ENCODE measurements around the gene GRPEL1.

Gene GRPEL1

DNA sequence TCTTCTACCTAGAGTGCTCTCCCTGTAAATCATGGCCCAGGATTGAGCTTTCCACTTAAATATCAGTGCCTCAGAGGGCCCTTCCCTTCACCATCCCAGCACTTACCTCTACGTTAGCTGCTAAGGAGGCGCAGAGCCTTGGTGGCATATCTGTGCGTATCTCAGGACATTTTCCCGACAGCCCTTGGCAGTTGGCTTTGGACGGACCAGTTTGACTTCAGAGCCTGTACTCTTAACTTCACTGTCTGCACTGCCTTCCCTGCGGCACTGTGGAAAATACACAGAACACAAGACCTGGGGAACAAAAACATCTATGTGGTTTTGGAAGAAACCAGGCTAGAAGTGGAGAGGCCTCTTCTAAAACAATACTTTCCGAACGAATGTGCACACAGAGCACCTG lies 22.3 kb downstream of the GRPEL1 start:
- DNase-seq (ENCODE audit: low read depth in 2 of 2) = no peak

DNA sequence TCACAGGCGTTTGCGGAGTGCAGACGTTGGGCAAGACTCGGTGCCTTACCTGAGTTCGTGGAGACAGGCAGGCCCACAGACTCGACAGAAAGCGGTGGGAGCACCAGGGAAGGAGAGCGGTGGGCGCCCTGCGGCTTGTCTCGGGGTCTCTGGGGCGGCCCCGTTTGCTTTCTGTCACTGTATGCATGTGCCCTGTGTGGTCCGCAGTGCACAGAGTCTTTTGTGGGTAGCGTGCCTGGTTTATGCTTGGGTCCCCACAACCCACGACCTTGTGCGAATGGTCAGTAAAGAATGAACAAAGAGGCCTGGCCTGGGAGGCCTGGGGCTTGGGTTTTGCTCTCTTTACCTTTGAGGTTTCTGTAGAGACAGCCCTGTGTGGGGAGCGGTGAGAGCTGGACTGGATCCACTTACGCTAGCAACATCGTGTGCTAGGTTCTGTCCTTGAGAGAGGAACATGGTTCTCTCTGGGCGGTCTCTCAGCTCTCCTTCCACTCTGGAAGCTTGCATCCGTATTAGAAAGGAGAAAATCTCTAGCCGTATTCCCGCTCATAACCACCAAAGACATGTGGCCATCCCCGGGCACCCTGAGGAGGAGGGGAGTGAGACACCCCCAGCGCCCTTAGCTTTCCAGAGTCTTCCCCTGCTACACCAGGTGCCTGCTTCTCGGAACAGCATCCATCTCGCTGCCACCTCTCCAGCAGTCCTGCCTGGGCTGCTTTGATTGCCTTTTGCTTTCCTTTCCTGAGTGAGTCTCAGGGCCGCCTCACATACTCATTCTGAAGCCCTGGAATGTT lies 23.5 kb downstream of the GRPEL1 start:
- DNase-seq (ENCODE audit: low read depth in 2 of 2) = no peak

DNA sequence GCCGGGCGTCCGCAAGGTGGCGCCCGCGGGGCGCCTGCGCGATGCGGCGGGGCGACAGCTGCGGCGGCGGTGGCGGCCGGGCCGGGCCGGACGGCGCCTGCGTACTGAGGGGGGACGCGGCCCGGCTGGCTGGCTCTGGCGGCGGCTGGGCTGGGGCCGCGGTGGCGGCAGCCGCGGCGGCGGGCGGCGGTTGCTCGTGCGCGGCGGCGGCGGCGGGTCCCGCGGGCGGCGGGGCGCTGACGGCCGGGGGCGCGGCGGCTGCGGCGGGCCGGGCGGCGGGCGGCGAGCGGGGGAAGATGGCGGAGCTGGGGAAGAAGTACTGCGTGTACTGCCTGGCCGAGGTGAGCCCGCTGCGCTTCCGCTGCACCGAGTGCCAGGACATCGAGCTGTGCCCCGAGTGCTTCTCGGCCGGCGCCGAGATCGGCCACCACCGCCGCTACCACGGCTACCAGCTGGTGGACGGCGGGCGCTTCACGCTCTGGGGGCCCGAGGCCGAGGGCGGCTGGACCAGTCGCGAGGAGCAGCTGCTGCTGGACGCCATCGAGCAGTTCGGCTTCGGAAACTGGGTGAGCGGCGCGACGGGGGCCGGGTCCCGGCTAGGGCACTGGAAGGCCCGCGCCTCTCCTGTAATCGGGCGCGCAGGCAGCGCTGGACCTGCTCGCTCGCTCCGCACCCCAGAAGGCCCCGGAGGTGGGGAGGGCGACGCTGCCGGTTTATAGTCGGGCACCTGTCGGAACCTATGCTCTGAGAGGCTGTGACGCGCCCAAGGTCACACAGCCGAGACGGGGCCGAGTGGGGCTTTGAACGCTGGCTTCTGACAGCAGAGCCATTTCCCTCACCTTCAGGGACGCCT lies 24.4 kb downstream of the GRPEL1 start, which contains the start of gene TADA2B:
Gene TADA2B, plus strand, starts transcription at position 89 of the 853 bp plus-strand sequence. Its CDS starts 208 bp downstream, at position 297.
- peak; percentile 12 to 21 for DNase-seq (ENCODE audit: low read depth in 2 of 2)

- DNase-seq (ENCODE audit: low read depth in 2 of 2) = peak; percentile 78
Observed at GRCh38 chr4:7042503-7043283, 25.2 kb downstream of the GRPEL1 start.

DNA sequence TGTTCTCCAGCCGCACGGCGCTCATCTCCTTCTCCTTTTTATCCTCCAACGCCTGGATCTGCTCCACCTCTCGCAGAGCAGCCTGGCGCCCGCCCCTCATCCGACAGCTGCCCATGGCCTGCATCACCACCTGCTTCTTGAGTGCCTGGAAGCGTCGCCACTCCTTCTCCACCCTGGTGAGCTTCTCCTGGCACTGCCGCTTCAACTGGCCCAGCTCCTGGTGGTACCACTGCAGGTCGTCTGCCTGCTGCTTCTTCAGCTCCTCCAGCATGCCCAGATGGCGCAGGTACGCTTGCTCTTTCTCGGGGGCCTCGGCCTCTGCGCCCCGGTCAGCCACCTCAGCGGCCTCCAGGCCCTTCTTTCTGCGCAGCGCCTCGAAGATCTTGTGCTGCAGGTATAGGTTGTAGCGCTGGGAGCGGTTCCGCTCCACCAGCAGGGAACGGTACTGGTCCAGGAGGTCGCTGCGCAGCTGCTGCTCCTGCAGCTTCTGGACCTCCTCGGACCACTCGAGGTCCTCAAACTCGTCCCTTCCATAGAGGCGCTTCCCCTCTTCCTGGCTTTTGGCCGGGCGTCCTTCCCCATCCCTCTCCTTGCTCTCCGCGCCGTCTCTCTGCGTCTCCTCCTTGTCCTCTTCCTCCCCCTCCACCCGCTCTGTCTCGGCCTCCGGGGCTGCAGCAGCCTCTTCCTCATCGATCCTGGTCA lies 25.9 kb downstream of the GRPEL1 start:
- no peak for DNase-seq (ENCODE audit: low read depth in 2 of 2)

DNA sequence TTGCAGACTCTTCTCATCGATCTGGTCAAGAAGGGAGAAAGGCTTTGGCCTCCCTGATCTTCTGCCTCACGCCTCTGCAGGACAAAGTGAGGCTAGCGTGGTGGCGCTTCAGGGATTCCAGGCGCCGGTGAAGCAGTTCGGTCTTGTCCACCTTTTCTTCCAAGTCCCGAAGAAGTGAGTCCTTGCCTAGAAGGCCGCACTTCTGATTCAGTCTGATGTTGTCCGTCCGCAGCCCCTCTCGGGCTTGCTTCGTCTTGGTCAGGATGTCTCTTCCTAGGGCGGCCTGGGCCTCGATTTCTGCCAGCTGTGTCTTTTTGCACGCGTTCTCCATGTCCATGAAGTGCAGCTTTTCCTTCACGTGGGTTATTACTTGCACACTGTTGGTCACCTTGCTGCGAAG lies 26.6 kb downstream of the GRPEL1 start:
- no peak for DNase-seq (ENCODE audit: low read depth in 2 of 2)

DNA sequence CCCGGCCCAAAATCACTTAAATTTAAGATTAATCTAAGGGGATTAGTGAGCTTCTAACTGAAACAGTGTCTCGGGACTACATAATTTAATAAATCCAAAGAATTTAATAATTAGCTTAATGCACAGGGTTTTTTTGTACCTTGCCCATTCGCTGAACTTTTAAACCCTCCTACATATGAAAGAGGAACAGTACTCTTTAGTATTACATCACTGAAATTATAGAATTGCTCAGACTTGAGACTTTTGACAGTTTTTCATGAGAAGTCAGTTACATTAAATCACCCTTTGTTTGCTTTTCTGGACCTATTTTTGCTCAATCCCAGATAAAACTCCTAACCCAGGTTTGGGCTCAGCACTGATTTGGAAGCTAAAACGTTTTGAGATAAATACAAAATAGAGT lies 27.1 kb downstream of the GRPEL1 start:
- DNase-seq (ENCODE audit: low read depth in 2 of 2) = no peak

GRCh38 chr4:7037425-7037824 lies 30.4 kb downstream of the GRPEL1 start:
- DNase-seq (ENCODE audit: low read depth in 2 of 2) = no peak

GRCh38 chr4:7034262-7035081 lies 33.4 kb downstream of the GRPEL1 start:
- no peak for DNase-seq (ENCODE audit: low read depth in 2 of 2)

GRCh38 chr4:7032596-7032995 lies 35.3 kb downstream of the GRPEL1 start:
- DNase-seq (ENCODE audit: low read depth in 2 of 2) = no peak

DNA sequence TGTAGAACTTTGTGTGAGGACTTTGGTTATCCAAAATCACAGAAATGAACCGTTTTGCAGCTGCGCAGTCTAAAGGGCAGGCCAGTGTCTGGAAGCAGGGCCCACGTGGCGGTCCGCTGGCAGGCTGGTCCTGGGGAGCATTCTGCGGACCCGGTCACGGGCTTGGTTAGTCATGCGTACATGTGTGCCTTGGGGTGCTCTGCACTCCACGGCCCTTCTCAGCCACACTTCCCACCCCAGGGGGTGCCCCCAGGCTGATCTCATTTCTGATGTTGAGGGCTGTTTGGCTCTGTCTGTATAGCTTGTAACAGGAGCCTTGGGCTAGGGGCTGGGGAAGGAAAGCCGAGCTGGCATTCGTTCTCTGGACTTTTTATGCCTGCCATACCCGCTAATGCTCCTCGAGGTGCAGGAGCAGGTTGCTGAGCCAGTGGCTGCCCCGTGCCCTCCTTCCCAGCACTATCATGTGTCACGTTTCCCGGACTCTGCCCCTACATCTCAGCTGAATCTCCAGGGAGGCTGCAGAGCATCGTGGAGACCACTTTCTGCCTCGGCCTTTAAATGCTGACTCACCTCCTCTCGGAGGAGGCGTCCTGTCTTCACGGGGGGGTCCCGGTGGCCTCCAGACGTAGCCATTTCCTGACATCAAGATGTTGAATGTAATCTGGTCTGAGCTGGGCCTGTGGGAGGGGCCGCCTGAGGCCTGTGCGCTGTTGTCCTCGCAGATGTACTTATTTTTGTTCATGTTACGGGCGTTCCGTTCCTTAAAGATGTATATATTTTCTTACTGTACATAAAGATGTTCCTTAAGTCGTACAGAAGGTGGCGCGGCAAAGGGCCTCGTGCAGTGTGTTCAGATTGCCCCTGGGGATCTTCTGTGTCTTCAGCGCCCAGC lies 36.1 kb downstream of the GRPEL1 start:
- no peak for DNase-seq (ENCODE audit: low read depth in 2 of 2)

- no peak for DNase-seq (ENCODE audit: low read depth in 2 of 2)
Observed at GRCh38 chr4:7030856-7031255, 37.0 kb downstream of the GRPEL1 start.

- DNase-seq (ENCODE audit: low read depth in 2 of 2) = no peak
Observed at GRCh38 chr4:7029921-7030320, 37.9 kb downstream of the GRPEL1 start.

GRCh38 chr4:7029212-7029611 lies 38.7 kb downstream of the GRPEL1 start:
- DNase-seq (ENCODE audit: low read depth in 2 of 2) = no peak

DNA sequence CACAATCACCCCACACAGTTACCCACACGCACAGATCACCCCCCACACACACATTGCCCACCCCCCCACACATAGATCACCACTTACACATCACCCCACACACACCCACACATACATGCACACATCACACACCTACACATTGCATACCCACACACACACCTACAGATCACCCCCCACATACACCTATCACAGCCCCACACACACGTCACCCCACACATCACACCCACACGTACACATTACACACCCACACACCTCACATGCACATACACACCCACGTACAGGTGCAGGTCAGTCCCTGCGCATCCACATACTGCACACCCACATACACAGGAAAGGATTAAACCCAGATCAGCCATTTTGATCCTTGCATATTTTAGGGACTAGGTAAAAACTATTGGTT lies 40.0 kb downstream of the GRPEL1 start:
- no peak for DNase-seq (ENCODE audit: low read depth in 2 of 2)

GRCh38 chr4:7027284-7027683 lies 40.6 kb downstream of the GRPEL1 start:
- no peak for DNase-seq (ENCODE audit: low read depth in 2 of 2)

DNA sequence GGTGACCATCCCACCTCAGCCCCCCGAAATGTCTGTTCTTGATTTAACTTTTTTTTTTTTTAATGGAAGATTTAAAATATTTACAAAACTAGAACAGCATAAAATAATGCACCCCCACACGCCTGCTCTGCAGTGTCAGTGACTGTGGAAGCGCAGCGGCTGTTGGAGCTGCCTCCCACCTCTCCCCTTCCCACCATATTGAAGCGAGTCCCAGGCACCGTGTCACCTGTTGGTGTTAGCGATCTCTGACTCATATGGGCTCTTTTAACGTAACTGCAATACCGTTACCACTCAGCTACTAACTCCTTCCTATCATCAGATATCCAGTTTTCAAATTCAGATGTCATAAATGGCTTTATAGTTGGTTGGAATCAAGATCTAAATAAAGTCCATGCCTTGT lies 41.8 kb downstream of the GRPEL1 start:
- no peak for DNase-seq (ENCODE audit: low read depth in 2 of 2)

DNA sequence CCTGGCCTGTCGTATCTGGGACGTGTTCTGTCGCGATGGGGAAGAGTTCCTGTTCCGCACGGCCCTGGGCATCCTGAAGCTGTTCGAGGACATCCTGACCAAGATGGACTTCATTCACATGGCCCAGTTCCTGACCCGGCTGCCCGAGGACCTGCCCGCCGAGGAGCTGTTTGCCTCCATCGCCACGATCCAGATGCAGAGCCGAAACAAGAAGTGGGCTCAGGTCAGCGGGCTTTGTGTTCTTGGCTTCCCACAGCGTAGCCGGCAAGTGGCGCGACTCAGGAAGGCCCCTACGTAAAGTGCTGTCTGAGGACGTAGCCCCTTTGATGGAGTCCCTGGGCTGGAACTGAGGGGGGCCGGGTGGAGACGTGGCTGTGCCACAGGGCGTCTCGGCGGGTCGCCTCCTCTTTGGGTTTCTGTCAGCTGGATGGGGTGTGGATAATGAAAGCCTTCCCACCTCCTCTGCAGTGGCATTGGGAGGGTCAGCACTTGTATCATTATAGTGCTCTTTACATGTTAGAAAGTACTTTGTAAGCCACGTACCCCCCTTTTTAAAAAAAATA lies 42.7 kb downstream of the GRPEL1 start:
- DNase-seq (ENCODE audit: low read depth in 2 of 2) = no peak

DNA sequence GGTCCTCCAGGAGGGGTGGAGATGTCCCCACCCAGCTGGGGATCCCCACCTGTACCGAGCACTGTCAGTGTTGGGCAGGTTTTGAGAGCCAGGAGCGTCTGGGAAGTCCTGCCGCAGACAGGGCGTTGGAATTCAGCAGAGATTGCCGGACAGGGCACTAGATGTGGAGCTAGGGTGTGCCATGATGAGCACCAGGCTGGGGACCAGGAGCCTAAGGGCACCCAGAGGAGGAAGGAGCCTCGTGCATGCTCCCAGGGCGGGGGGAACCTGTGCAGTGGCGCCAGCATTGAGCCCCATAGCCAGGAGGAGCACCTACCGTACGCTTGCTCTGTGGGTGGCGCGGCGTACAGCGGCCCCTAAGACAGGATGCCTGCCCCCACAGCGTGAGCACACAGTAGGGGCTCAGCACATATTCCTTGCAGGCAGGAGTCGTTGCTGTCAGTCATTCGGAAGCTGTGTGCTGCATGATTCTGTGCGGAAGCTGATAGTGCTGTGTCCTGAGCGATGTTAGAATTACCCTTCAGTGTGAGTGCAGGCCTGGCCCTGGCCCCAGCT lies 43.5 kb downstream of the GRPEL1 start:
- no peak for DNase-seq (ENCODE audit: low read depth in 2 of 2)

Data from stimulated activated CD4-positive, alpha-beta T cell treated with anti-CD3 and anti-CD28 coated beads, Interleukin-1b, Interleukin-23, amount 100 ng/mL, for 1 hour (primary cell).